IMR-90 (cell line): ENCODE results near the gene PEX16. TPM values are rescaled to one million over a fixed set of nuclear protein-coding genes. Genes with fewer than 3 reads are reported as not detected.

Source experiments
- ATAC-seq: fragments of 200-7000 bp; cut with Tn5 transposase; 2 replicates; pipeline ENCODE4 v1.9.1; 2020; ENCODE audit warnings: low read depth, mild to moderate bottlenecking, moderate library complexity
- BruUV-seq: library from RNA; stranded (reverse); fragments of 400-500 nt; replicated peaks from 2 replicates; lab custom pipeline; 2021; lab: Mats Ljungman, UMichigan
- CTCF ChIA-PET: fragments of 300-600 bp; formaldehyde crosslinking; extraction: SDS; loops from one replicate; lab custom pipeline; 2021; ENCODE audit warnings: antibody characterized with exemption; lab: Yijun Ruan, JAX
- POLR2A ChIA-PET: fragments of 300-600 bp; sonication (Branson Sonifier 250); formaldehyde crosslinking; loops from one replicate; lab custom pipeline; 2022; ENCODE audit warnings: antibody characterized with exemption; ENCODE audit not compliant: unreplicated experiment; lab: Charles Lee
- DNase-seq: peaks from one replicate; pipeline ENCODE4 v3.0.0; 2013
- H2AFZ ChIP-seq: replicated peaks from 2 replicates; pipeline ENCODE3; 2013; ENCODE audit warnings: low read length, mild to moderate bottlenecking; ENCODE audit not compliant: poor library complexity
- H2AK5ac ChIP-seq: 2 replicates; pipeline ENCODE4 v1.6.1; 2013; ENCODE audit warnings: low read depth, low read length, inconsistent platforms
- H2AK9ac ChIP-seq: replicated peaks from 2 replicates; pipeline ENCODE3; 2013; ENCODE audit warnings: mild to moderate bottlenecking, low read depth, low read length, moderate library complexity; ENCODE audit not compliant: poor library complexity
- H2BK120ac ChIP-seq: 2 replicates; pipeline ENCODE4 v1.6.1; 2013; ENCODE audit warnings: low read depth, low read length, inconsistent platforms
- H2BK15ac ChIP-seq: 3 replicates; pipeline ENCODE4 v1.6.1; 2013; ENCODE audit warnings: low read depth, low read length, inconsistent platforms
- H2BK20ac ChIP-seq: 2 replicates; pipeline ENCODE4 v1.6.1; 2013; ENCODE audit warnings: low read depth, mild to moderate bottlenecking, inconsistent platforms, low read length, moderate library complexity
- H2BK5ac ChIP-seq: 2 replicates; pipeline ENCODE4 v1.6.1; 2013; ENCODE audit warnings: mild to moderate bottlenecking, low read depth, low read length, inconsistent platforms; ENCODE audit not compliant: poor library complexity, severe bottlenecking
- H3K14ac ChIP-seq: replicated peaks from 2 replicates; pipeline ENCODE4 v1.6.1; 2013; ENCODE audit warnings: low read depth, low read length, inconsistent platforms
- H3K18ac ChIP-seq: 2 replicates; pipeline ENCODE4 v1.6.1; 2013; ENCODE audit warnings: low read depth, low read length, control low read depth
- H3K23ac ChIP-seq: 2 replicates; pipeline ENCODE4 v1.6.1; 2013; ENCODE audit warnings: low read depth, low read length, inconsistent platforms
- H3K27ac ChIP-seq: 2 replicates; pipeline ENCODE4 v1.5.1; 2013; ENCODE audit warnings: mild to moderate bottlenecking, control low read depth, low read length; ENCODE audit not compliant: insufficient read depth
- H3K27me3 ChIP-seq: 2 replicates; pipeline ENCODE4 v1.6.1; 2013; ENCODE audit warnings: low read length; ENCODE audit not compliant: control insufficient read depth, insufficient read depth
- H3K36me3 ChIP-seq: 2 replicates; pipeline ENCODE4 v1.6.1; 2013; ENCODE audit warnings: low read length, mixed read lengths; ENCODE audit not compliant: control insufficient read depth, insufficient read depth
- H3K4ac ChIP-seq: 2 replicates; pipeline ENCODE4 v1.6.1; 2013; ENCODE audit warnings: low read depth, low read length, inconsistent platforms
- H3K4me1 ChIP-seq: 2 replicates; pipeline ENCODE4 v1.6.1; 2013; ENCODE audit warnings: low read length, mixed read lengths; ENCODE audit not compliant: control insufficient read depth, insufficient read depth
- H3K4me2 ChIP-seq: 2 replicates; pipeline ENCODE4 v1.6.1; 2013; ENCODE audit warnings: low read depth, mild to moderate bottlenecking, control low read depth, low read length, moderate library complexity
- H3K4me3 ChIP-seq: 2 replicates; pipeline ENCODE4 v1.5.1; 2013; ENCODE audit warnings: low read depth, mild to moderate bottlenecking, control low read depth, low read length, moderate library complexity; ENCODE audit not compliant: insufficient read depth
- H3K56ac ChIP-seq: 2 replicates; pipeline ENCODE4 v1.6.1; 2013; ENCODE audit warnings: low read length, inconsistent platforms; ENCODE audit not compliant: insufficient read depth; ENCODE audit errors: extremely low read depth
- H3K79me1 ChIP-seq, 2 experiments: 2 replicates each; pipeline ENCODE4 v1.6.1; 2013; ENCODE audit warnings: low read length in 2 of 2, inconsistent platforms in 1 of 2, low read depth in 1 of 2
- H3K9ac ChIP-seq: 2 replicates; pipeline ENCODE4 v1.6.1; 2013; ENCODE audit warnings: low read depth, low read length, control low read depth
- H3K9me1 ChIP-seq: 2 replicates; pipeline ENCODE4 v1.6.1; 2013; ENCODE audit warnings: low read length, inconsistent platforms; ENCODE audit not compliant: insufficient read depth
- H3K9me3 ChIP-seq: 2 replicates; pipeline ENCODE4 v1.6.1; 2013; ENCODE audit warnings: low read length; ENCODE audit not compliant: control insufficient read depth, insufficient read depth
- H4K20me1 ChIP-seq: 2 replicates; pipeline ENCODE4 v1.6.1; 2013; ENCODE audit warnings: low read length, inconsistent platforms; ENCODE audit not compliant: insufficient read depth
- H4K5ac ChIP-seq: 2 replicates; pipeline ENCODE4 v1.6.1; 2013; ENCODE audit warnings: mild to moderate bottlenecking, low read depth, low read length, control low read depth
- H4K8ac ChIP-seq, 2 experiments: 2 replicates each; pipeline ENCODE4 v1.6.1; 2013; ENCODE audit warnings: low read depth in 2 of 2, low read length in 2 of 2, control low read depth in 1 of 2, inconsistent platforms in 1 of 2
- H4K91ac ChIP-seq: 2 replicates; pipeline ENCODE4 v1.6.1; 2013; ENCODE audit warnings: low read depth, low read length, inconsistent platforms; ENCODE audit not compliant: insufficient read depth
- BHLHE40 ChIP-seq: fragments of 150-350 bp; IDR thresholded peaks from 2 replicates; pipeline ENCODE4 v1.6.1; 2016; ENCODE audit warnings: mild to moderate bottlenecking, low read depth, low read length
- CEBPB ChIP-seq: IDR thresholded peaks from 2 replicates; pipeline ENCODE4 v1.6.1; 2012; ENCODE audit warnings: low read depth, low read length, improper control_type of control experiment
- CHD1 ChIP-seq: IDR thresholded peaks from 2 replicates; pipeline ENCODE4 v1.6.1; 2012; ENCODE audit warnings: low read depth, low read length, improper control_type of control experiment
- FOS ChIP-seq: fragments of 150-350 bp; IDR thresholded peaks from 2 replicates; pipeline ENCODE4 v1.6.1; 2016; ENCODE audit warnings: low read depth, low read length
- MAFK ChIP-seq: IDR thresholded peaks from 2 replicates; pipeline ENCODE4 v1.6.1; 2012; ENCODE audit warnings: low read depth, low read length, improper control_type of control experiment
- MAZ ChIP-seq: IDR thresholded peaks from 2 replicates; pipeline ENCODE4 v1.6.1; 2012; ENCODE audit warnings: low read depth, mild to moderate bottlenecking, low read length, improper control_type of control experiment, moderate library complexity, borderline replicate concordance
- MXI1 ChIP-seq: IDR thresholded peaks from 2 replicates; pipeline ENCODE4 v1.6.1; 2012; ENCODE audit warnings: low read depth, mild to moderate bottlenecking, low read length, moderate library complexity, borderline replicate concordance
- POLR2A ChIP-seq: IDR thresholded peaks from 2 replicates; pipeline ENCODE4 v1.6.1; 2012; ENCODE audit warnings: mild to moderate bottlenecking, low read depth, low read length
- RFX5 ChIP-seq: IDR thresholded peaks from 2 replicates; pipeline ENCODE4 v1.8.0; 2012; ENCODE audit warnings: low read depth, mild to moderate bottlenecking, low read length, moderate library complexity
- WGBS, 2 experiments: methylation state at CpG; one replicate each; pipeline versions ENCODE4 v1.1.5 to v1.1.7; 2013; ENCODE audit warnings: missing lambda C conversion rate in 2 of 2; ENCODE audit not compliant: insufficient read length in 1 of 2; ENCODE audit errors: extremely low coverage in 2 of 2; 5-methylcytosine and 5-hydroxymethylcytosine counted together
- dilution Hi-C: fragments of 300-500 bp; cut with HindIII; formaldehyde crosslinking; loops from one replicate; pipeline ENCODE4 v1.14.3; 2018; ENCODE audit warnings: low sequenced_read_pairs; ENCODE audit not compliant: unreplicated experiment
- in situ Hi-C: fragments of 300-500 bp; cut with MboI; formaldehyde crosslinking; loops from 3 replicates; pipeline ENCODE4 v1.14.3; 2019; ENCODE audit warnings: low sequenced_read_pairs, inconsistent platforms, mixed read lengths
- intact Hi-C: fragments of 100-400 bp; cut with micrococcal nuclease; formaldehyde crosslinking; loops from 2 replicates; pipeline ENCODE4 v1.10.0; 2022
- polyA plus RNA-seq, 3 experiments: library from polyadenylated mRNA; depleted of rRNA; stranded (reverse); fragments of >200 nt; gene quantifications; 2 replicates each; pipeline ENCODE4 v1.2.3, GENCODE V29; 2012; ENCODE audit warnings: low replicate concordance in 1 of 3
- total RNA-seq: library from RNA; depleted of rRNA; stranded (reverse); fragments of >200 nt; gene quantifications from 2 replicates; pipeline ENCODE4 v1.2.3, GENCODE V29; 2012
- TF ChIP-seq, protein P1 (sequence below): fragments of 150-350 bp; IDR thresholded peaks from 2 replicates; pipeline ENCODE4 v1.6.1; 2017; ENCODE audit warnings: mild to moderate bottlenecking, antibody characterized with exemption, low read length, low read depth
- TF ChIP-seq, protein P2 (sequence below): conservative IDR thresholded peaks from 2 replicates; pipeline ENCODE4 v1.5.1; 2012; ENCODE audit warnings: mild to moderate bottlenecking, low read depth, low read length, improper control_type of control experiment

PEX16 gene
- total and polyA plus RNA-seq, 2 of the 4 experiments (the other 2 are of a cell fraction): 17.9 to 23.3 TPM

DNA sequence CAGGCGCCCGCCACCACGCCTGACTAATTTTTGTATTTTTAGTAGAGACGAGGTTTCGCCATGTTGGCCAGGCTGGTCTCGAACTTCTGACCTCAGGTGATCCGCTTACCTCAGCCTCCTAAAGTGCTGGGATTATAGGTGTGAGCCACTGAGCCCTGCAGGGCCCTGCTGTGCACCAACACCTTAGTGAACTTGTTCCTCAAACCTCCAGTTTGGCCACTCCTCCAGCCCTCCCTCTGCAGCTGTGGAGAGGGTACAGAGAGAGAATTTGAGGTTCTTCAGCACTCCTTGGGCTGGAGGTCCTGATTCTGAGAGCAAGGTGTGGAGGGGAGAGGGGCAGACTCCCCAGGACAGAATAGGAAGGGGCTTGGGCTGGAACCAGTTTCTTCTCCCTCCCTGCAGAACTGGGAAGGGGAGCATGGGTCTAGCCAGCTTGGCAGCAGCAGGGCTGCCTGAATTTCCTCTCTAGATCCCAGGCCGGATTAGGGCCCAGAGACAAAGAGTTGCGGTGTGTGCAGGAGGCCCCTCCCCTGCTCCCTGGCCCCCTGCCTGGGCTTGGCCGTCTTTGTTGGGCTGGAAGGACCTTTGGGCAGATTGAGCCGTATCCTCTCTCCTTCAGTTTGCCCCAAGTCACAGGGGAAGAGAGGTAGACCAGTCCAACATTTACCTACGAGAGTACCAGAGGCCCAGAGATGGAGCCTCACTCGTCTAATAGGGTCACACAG lies 2.3 kb upstream of the PEX16 start:
- no peak for ATAC-seq
- peaks cover 35% of the 10 kb centered on the region for H3K27me3 ChIP-seq
- dilution Hi-C loops (no loop called here), intact Hi-C loops (no loop called here), in situ Hi-C loops (no loop called here)
- DNase-seq: no peak
- H2BK20ac ChIP-seq: no peak overlapping the region
- H3K56ac ChIP-seq: no peak overlapping the region
- no peak overlapping the region for H2AFZ ChIP-seq
- H3K36me3 ChIP-seq: peaks cover 10% of the 10 kb centered on the region
- ChIA-PET POLR2A (interaction anchor here (0.6 kb wide), 1 partner anchor 108 kb away, joined by 3 read pairs; no protein-coding TSS in a partner anchor), CTCF (no interaction called here)
- 0 out of 2 replicates have a peak, but pooled peaks cover 8% of the 10 kb centered on the region for H3K9me1 ChIP-seq
- peaks cover 18 to 25% of the 10 kb centered on the region in 2 experiments for H3K79me1 ChIP-seq
- no peak overlapping the region for H3K9ac ChIP-seq
- no peak overlapping the region for H3K4me2 ChIP-seq
- H4K20me1 ChIP-seq: peaks cover 3% of the 10 kb centered on the region
- H3K23ac ChIP-seq: no peak overlapping the region
- no peak overlapping the region for H3K4me3 ChIP-seq
- no peak overlapping the region for H2BK120ac ChIP-seq
- no peak overlapping the region for H4K8ac ChIP-seq
- TF ChIP-seq BHLHE40: no peak
- no peak for TF ChIP-seq FOS
- TF ChIP-seq CHD1: no peak
- TF ChIP-seq POLR2A: no peak
- no peak for TF ChIP-seq CEBPB
- TF ChIP-seq, protein P1, sequence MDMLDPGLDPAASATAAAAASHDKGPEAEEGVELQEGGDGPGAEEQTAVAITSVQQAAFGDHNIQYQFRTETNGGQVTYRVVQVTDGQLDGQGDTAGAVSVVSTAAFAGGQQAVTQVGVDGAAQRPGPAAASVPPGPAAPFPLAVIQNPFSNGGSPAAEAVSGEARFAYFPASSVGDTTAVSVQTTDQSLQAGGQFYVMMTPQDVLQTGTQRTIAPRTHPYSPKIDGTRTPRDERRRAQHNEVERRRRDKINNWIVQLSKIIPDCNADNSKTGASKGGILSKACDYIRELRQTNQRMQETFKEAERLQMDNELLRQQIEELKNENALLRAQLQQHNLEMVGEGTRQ: no peak
- TF ChIP-seq, protein P2, sequence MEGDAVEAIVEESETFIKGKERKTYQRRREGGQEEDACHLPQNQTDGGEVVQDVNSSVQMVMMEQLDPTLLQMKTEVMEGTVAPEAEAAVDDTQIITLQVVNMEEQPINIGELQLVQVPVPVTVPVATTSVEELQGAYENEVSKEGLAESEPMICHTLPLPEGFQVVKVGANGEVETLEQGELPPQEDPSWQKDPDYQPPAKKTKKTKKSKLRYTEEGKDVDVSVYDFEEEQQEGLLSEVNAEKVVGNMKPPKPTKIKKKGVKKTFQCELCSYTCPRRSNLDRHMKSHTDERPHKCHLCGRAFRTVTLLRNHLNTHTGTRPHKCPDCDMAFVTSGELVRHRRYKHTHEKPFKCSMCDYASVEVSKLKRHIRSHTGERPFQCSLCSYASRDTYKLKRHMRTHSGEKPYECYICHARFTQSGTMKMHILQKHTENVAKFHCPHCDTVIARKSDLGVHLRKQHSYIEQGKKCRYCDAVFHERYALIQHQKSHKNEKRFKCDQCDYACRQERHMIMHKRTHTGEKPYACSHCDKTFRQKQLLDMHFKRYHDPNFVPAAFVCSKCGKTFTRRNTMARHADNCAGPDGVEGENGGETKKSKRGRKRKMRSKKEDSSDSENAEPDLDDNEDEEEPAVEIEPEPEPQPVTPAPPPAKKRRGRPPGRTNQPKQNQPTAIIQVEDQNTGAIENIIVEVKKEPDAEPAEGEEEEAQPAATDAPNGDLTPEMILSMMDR: no peak
- TF ChIP-seq RFX5: no peak
- TF ChIP-seq MXI1: no peak
- no peak for TF ChIP-seq MAZ
- TF ChIP-seq MAFK: no peak
- 40% methylated on average over 1 of the region's 13 CpGs; no CpG with 5 or more reads in 1 of the 2 experiments for WGBS, 2 experiments
- no peak overlapping the region for H4K5ac ChIP-seq
- H2BK5ac ChIP-seq: no peak overlapping the region
- H4K91ac ChIP-seq: no peak overlapping the region
- no peak overlapping the region for H3K4ac ChIP-seq
- H3K14ac ChIP-seq: no peak overlapping the region
- H3K18ac ChIP-seq: no peak overlapping the region
- H3K27ac ChIP-seq: no peak overlapping the region
- no peak overlapping the region for H2BK15ac ChIP-seq
- no TSS peak for BruUV-seq
- H3K4me1 ChIP-seq: no peaks in the 10 kb centered on the region
- no peaks in the 10 kb centered on the region for H3K9me3 ChIP-seq
- H2AK9ac ChIP-seq: no peak overlapping the region
- H2AK5ac ChIP-seq: no peak overlapping the region
